Hematopoietic multipotent progenitor cell treated with erythropoietin and hydrocortisone succinate and interleukin-3 and kit ligand, for 15 days (in vitro differentiated cells): Measurements from ENCODE around the gene IZUMO1.
"Not testable (repeated sequence)": the region's sequence is repeated elsewhere in the genome, so short reads cannot be mapped to it uniquely, and the experiment has no call there.

Source experiments
- DNase-seq: peaks from one replicate; pipeline ENCODE4 v3.0.0-alpha.2; 2015; ENCODE audit warnings: low spot score

The IZUMO1 gene

DNA sequence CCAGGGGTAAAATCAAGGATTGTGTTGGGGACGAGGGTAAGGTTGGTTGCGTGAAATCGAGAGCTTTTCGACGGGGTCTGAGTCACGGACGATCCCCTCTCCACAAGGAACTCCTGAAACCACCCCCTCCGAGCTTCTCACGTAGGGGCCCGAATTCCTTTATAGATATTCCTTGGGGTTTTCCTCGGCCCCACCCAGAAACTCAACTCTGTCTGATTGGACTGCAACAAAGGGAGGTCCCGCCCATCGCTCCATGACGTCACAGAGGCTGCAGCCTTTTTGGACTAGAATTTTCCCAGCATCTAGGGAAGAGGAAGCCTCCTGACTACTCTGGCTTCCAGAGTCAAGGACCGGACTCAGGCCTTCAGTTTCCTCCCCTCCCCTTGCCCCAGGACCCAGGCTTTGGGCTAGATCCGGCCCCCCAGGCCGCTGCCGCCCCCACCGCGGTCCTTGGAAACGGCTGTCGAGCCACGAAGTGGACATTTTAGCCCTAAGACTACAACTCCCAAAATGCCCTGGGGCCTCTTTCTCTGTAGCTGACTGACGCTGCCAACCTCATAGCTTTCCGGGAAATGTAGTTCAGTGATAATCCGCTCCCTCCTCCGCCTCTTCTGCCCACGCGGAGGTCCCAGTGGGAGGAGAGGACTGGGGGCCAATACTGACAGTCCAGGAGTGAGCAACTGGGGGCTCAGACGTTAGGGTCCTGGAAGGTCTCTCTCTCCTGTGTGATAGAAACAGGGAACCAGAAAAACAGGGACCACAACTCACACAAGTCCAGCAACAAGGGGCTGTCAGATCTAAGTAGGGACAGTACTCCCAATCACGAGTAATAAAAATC is at the start of gene IZUMO1:
Gene IZUMO1 (minus strand): TSS at position 172 of the 838 bp plus-strand sequence. CDS start 1,050 bp downstream, outside the sequence.
- DNase-seq = peak; percentile 92

DNA sequence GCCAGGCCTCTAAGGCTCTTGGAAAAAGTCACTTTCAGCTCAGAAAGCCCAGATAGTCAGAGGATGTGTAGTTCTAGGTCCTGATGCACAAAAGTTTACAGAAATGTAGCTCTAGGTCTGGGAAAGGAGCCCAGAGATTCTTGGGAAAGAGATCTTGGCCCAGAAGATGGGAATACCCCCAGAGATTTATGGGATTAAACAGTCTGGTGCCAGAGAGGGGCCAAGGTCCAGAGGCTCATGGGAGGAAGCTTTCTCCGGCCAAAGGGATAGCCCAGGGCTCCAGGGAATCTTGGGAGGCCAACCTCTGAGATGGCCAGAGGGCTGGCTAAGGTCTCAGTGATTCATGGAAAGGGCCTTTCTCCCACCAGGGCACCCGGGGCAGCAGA is 49.0 kb upstream of the IZUMO1 start:
- no peak for DNase-seq

GRCh38 chr19:48795055-48795684 is 48.5 kb upstream of the IZUMO1 start:
- DNase-seq = peak; percentile 85

DNA sequence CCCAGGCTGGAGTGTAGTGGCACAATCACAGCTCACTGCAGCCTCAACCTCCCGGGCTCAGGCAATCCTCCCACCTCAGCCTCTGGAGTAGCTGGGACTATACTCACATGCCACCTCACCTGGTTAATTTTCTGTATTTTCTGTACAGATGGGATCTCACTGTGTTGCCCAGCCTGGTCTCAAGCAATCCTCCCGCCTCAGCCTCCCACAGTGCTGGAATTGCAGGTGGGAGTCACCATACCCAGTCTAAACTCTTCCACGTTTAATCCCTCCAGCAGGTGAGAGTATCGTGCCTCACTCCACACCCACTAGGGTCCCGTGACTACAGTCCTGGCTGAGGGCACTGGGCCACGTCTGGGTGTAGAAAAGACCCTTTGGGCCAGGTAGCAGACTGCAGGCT is 47.6 kb upstream of the IZUMO1 start:
- no peak for DNase-seq

GRCh38 chr19:48793271-48793670 is 46.6 kb upstream of the IZUMO1 start:
- DNase-seq = no peak

DNA sequence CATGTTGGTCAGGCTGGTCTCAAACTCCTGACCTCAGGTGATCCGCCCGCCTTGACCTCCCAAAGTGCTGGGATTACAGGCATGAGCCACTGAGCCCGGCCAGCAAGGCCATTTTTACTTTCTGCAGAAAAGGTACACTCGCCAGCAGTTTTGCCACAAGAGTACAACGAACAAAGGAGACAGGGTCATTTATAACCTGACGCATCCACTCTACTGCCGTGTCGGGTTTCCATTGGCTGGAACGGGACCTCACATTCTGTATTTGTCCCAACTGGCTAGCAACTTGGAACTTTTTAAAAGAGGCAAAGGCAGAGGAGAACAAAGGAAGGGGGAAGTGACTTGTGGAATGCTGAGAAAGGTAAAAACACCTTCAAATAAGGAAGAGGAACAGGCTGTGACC is 40.6 kb upstream of the IZUMO1 start:
- DNase-seq = not testable (repeated sequence)

DNA sequence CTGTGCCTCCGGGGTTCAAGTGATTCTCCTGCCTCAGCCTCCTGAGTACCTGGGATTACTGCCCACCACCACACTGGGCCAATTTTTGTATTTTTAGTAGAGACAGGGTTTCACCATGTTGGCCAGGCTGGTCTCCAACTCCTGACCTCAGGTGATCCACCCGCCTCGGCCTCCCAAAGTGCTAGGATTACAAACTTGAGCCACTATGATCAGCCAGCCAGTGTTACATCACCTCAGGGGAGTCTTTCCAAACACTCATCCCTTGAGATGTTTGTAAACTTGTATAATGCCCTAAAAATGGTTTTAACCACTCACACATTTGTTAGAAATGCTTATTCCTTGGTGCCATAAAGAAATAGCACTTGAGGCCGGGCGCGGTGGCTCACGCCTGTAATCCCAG is 39.7 kb upstream of the IZUMO1 start:
- DNase-seq = not testable (repeated sequence)

DNA sequence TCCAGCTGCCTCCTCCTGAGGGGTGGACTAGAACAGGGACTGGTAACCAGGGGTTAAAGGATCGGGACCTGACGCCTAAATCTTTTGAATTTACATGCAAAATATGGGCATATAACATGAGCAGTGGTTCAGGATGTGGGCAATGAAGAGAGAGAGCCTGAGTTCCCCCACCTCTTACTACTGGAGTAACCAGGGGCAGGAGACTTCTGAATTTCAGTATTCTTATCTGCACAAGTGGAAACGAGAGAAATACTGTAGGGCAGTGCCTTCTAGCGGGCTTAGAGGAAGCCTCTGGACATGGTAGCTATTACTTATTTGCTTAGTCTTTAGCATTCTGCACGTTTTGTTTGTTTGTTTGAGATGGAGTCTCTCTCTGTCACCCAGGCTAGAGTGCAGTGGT is 37.8 kb upstream of the IZUMO1 start:
- peak; percentile 31 for DNase-seq

- peak; percentile 57 for DNase-seq
These were observed 34.1 kb upstream of the IZUMO1 start for GRCh38 chr19:48780631-48781391.

DNA sequence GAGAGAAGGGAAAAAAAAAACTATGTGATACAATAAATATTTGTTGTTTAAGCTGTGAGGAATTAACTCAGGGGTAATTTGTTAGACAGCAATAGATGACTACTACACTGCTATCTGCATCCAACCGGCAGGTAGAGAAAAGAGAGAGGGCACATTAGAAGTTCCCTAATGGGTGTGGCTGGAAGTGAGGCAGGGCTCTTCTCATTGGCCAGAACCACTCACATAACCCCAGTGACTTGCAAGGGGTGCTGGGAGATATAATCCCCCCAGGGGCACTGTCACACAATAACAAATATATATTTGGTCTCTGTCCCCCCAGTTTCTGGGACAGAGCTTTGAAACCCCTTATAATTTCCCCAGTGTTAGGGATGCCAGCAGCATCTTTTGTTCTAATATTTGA is 32.9 kb upstream of the IZUMO1 start:
- DNase-seq = peak; percentile 13

GRCh38 chr19:48777720-48778119 is 31.0 kb upstream of the IZUMO1 start:
- no peak for DNase-seq

GRCh38 chr19:48777139-48777538 is 30.4 kb upstream of the IZUMO1 start:
- no peak for DNase-seq

DNA sequence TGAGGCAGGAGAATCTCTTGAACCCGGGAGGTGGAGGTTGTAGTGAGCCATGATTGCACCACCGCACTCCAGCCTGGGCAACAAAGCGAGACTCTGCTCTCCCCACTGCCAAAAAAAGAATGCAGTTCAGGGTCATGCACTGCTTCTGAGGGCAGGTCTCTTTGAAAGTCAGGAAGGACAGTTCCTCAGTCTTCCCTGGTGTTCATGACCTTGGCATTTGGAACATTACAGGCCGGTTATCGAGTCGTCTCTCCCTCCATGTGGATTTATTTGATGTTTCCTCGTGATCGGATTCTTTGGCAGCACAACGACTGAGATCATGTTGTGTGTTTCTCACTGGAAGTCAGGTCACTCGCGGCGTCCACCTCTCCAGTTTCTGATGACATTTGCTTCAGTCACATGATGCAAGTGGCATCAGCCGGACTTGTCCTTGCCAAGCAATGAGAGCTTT is 25.8 kb upstream of the IZUMO1 start:
- DNase-seq = no peak

- no peak for DNase-seq
These were observed 24.2 kb upstream of the IZUMO1 start for GRCh38 chr19:48770734-48771472.

GRCh38 chr19:48770266-48770665 is 23.6 kb upstream of the IZUMO1 start:
- no peak for DNase-seq

GRCh38 chr19:48768994-48769713 is 22.4 kb upstream of the IZUMO1 start:
- no peak for DNase-seq

DNA sequence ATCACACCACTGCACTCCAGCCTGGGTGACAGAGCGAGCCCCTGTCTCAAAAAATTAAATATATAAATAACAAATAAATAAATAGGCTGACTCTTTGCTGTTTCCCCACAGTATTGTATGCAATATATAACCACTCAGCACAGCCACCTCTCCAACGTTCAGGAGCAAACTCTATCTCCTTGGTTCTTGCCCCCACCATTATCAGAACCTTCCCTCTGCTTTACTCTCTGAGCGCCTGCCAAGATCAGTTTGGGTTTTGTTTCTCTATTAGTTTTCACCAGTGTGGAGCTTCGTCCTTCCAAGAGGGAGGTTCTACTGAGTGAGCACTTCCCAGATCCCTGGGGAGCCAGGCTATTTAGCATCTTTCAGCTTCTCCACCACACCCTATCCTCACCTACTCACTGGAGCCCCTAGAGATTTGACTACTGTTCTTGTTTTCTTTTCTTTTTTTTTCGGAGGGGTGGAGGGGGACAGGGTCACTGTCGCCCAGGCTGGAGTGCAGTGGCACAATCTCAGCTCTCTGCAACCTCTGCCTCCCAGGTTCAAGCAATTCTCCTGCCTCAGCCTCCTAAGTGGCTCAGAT is 21.6 kb upstream of the IZUMO1 start:
- DNase-seq = peak; percentile 55

GRCh38 chr19:48765816-48766215 is 19.1 kb upstream of the IZUMO1 start:
- DNase-seq = peak; percentile 71

GRCh38 chr19:48760504-48761205 is 13.9 kb upstream of the IZUMO1 start:
- no peak for DNase-seq

GRCh38 chr19:48757741-48758144 is 11.0 kb upstream of the IZUMO1 start:
- no peak for DNase-seq
